Naive thymus-derived CD4-positive, alpha-beta T cell (primary cell): ENCODE measurements around the gene PIM1. TPM values are rescaled to one million over a fixed set of nuclear protein-coding genes. Genes with fewer than 3 reads are reported as not detected.

ENCODE experiments used
- ATAC-seq: fragments of 150-1000 bp; cut with Tn5 transposase; 2 replicates; pipeline ENCODE4 v1.10.0; 2021; ENCODE audit warnings: mild to moderate bottlenecking, moderate library complexity
- CTCF ChIA-PET: fragments of 350-600 bp; sonication (Branson Sonifier 250); formaldehyde crosslinking; loops from one replicate; lab custom pipeline; 2021; ENCODE audit warnings: antibody characterized with exemption; lab: Charles Lee
- POLR2A ChIA-PET: fragments of 350-600 bp; sonication (Branson Sonifier 250); formaldehyde crosslinking; loops from one replicate; lab custom pipeline; 2021; ENCODE audit warnings: antibody characterized with exemption, inconsistent platforms; lab: Charles Lee
- DNase-seq, 9 donors: peaks; one replicate each; pipeline versions ENCODE4 v3.0.0 to v3.0.0-alpha.2; 2020 to 2022; ENCODE audit warnings: mixed read lengths in 1 of 9
- H3K27ac ChIP-seq: one replicate; pipeline ENCODE4 v1.7.0; 2013; ENCODE audit warnings: mild to moderate bottlenecking, low read depth, low read length, moderate library complexity
- H3K27me3 ChIP-seq, 2 donors: one replicate each; pipeline ENCODE4 v1.7.0; 2013; ENCODE audit warnings: low read length in 2 of 2, mild to moderate bottlenecking in 2 of 2, moderate library complexity in 2 of 2; ENCODE audit not compliant: control insufficient read depth in 2 of 2, insufficient read depth in 2 of 2
- H3K36me3 ChIP-seq, 3 experiments: 1 replicate in 2 of 3; 2 replicates in 1 of 3; pipeline ENCODE4 v1.7.0; 2013; ENCODE audit warnings: low read length in 3 of 3, mild to moderate bottlenecking in 3 of 3, moderate library complexity in 1 of 3; ENCODE audit not compliant: insufficient read depth in 3 of 3, control insufficient read depth in 2 of 3
- H3K4me1 ChIP-seq, 2 donors: one replicate each; pipeline ENCODE4 v1.7.0; 2013; ENCODE audit warnings: low read length in 2 of 2, mild to moderate bottlenecking in 2 of 2, moderate library complexity in 1 of 2; ENCODE audit not compliant: control insufficient read depth in 2 of 2, insufficient read depth in 2 of 2
- H3K4me3 ChIP-seq: 2 replicates; pipeline ENCODE4 v1.7.0; 2013; ENCODE audit warnings: mild to moderate bottlenecking, low read length
- H3K9me3 ChIP-seq, 3 experiments: 1 replicate in 2 of 3; 2 replicates in 1 of 3; pipeline ENCODE4 v1.7.0; 2013; ENCODE audit warnings: low read length in 3 of 3; ENCODE audit not compliant: control insufficient read depth in 2 of 3
- H3K27ac Mint-ChIP-seq, 9 donors: one replicate each; pipeline ENCODE4 v1.8.0; 2020 to 2022; ENCODE audit warnings: mixed read lengths in 9 of 9, mild to moderate bottlenecking in 8 of 9, moderate library complexity in 5 of 9, inconsistent platforms in 2 of 9
- H3K27me3 Mint-ChIP-seq, 5 donors: one replicate each; pipeline ENCODE4 v1.8.0; 2021 to 2022; ENCODE audit warnings: mixed read lengths in 5 of 5, mild to moderate bottlenecking in 1 of 5
- H3K36me3 Mint-ChIP-seq, 5 donors: one replicate each; pipeline ENCODE4 v1.8.0; 2020 to 2022; ENCODE audit warnings: mixed read lengths in 5 of 5, mild to moderate bottlenecking in 3 of 5, inconsistent platforms in 1 of 5
- H3K4me1 Mint-ChIP-seq, 7 donors: one replicate each; pipeline ENCODE4 v1.8.0; 2020 to 2022; ENCODE audit warnings: mixed read lengths in 7 of 7, mild to moderate bottlenecking in 3 of 7, inconsistent platforms in 1 of 7
- H3K4me3 Mint-ChIP-seq, 10 donors: one replicate each; pipeline ENCODE4 v1.8.0; 2020 to 2022; ENCODE audit warnings: mild to moderate bottlenecking in 10 of 10, mixed read lengths in 10 of 10, moderate library complexity in 6 of 10, inconsistent platforms in 2 of 10
- H3K9me3 Mint-ChIP-seq, 11 donors: one replicate each; pipeline ENCODE4 v1.8.0; 2020 to 2022; ENCODE audit warnings: mixed read lengths in 11 of 11, mild to moderate bottlenecking in 4 of 11, inconsistent platforms in 1 of 11, moderate library complexity in 1 of 11
- intact Hi-C, 2 donors: fragments of 100-400 bp; cut with micrococcal nuclease; formaldehyde crosslinking; loops; one replicate each; pipeline ENCODE4 v1.15.1; 2023
- polyA plus RNA-seq, 2 donors: library from polyadenylated mRNA; unstranded; fragments of 300-500 nt; fragmentation: Illumina TruSeq; gene quantifications; one replicate each; pipeline ENCODE4 v1.2.3, GENCODE V29; 2021
- total RNA-seq, 6 experiments: library from RNA in 5 of 6; stranded (reverse) in 5 of 6; gene quantifications; 1 replicate in 5 of 6; 2 replicates in 1 of 6; pipeline ENCODE4 v1.2.3 and lab custom pipeline; 2021 to 2026

Gene PIM1
- total and polyA plus RNA-seq, 7 experiments from 2014 or later, result 100 to 550 (median 244) TPM

DNA sequence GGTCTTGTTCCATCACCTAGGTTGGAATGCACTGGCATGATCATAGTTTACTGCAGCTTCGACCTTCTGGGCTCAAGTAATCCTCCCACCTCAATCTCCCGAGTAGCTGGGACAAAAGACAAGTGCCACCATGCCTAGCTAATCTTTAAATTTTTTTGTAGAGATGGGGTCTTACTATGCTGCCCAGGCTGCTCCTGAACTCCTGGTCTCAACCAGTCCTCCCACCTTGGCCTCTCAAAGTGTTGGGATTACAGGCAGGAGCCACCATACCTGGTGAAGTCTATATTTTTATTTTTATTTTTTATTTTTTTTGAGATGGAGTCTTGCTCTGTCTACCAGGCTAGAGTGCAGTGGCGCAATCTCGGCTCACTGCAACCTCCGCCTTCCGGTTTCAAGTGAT is 11.4 kb upstream of the PIM1 start:
- ATAC-seq (no peak), DNase-seq (no peak)
- ChIA-PET POLR2A (interaction anchor here (0.6 kb wide), 1 partner anchor 103 kb away, joined by 3 read pairs; no protein-coding TSS in a partner anchor), CTCF (interaction anchor here (1.3 kb wide), 1 partner anchor 108 kb away, joined by 3 read pairs; no protein-coding TSS in a partner anchor)
- peaks cover 0 to 31% (median 15%) of the 10 kb centered on the region in 7 donors for H3K4me1 Mint-ChIP-seq
- H3K9me3 Mint-ChIP-seq, result peaks cover 0 to 3% (median 0%) of the 10 kb centered on the region in 11 donors
- H3K9me3 ChIP-seq, result no peaks in the 10 kb centered on the region
- peaks cover 10% of the 10 kb centered on the region in 2 donors for H3K4me1 ChIP-seq
- intact Hi-C loops, result no loop called here
- H3K27me3 Mint-ChIP-seq, result no peaks in the 10 kb centered on the region
- peaks cover 0 to 1% (median 0%) of the 10 kb centered on the region in 5 donors for H3K36me3 Mint-ChIP-seq
- no peaks in the 10 kb centered on the region for H3K36me3 ChIP-seq
- H3K27ac Mint-ChIP-seq, result no peak overlapping the region
- H3K4me3 ChIP-seq, result no peak overlapping the region
- H3K27me3 ChIP-seq, result no peaks in the 10 kb centered on the region
- H3K27ac ChIP-seq, result no peak overlapping the region
- no peak overlapping the region for H3K4me3 Mint-ChIP-seq

DNA sequence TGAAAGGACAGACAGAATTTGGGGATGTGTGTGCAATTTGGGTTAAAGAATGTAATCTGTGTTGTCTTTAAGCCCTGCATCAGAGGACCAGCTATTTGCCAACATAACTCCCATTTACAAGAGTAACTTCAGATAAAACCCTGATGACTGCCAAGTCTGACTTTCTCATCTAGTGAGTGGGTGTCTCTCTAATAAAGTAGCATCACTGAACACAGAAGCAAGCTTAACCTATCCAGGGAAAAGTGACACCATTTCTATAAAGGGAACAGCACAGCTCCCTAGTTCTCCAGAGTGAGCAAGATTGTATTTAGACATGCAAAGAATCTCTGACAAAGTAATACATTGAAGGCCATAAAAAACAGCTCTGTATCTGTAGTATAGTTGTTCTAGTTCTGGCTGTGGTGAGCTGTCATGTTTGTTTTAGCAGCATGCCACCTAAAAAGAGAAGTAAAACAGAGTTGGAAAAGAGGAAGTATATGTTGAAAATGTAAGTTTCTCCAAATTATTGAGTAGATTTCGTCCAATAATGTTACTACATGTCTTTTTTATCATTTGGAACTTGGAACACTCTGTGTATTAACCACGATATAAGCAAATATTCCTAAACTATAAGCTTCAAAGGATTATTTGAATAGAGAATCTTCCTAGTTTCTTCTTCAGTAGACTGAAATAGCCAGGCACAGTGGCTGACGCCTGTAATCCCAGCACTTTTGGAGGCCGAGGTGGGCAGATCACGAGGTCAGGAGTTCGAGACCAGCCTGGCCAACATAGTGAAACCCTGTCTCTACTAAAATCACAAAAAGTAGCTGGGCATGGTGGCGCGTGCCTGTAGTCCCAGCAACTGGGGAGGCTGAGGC is 8.8 kb upstream of the PIM1 start:
- no peak overlapping the region for H3K4me3 ChIP-seq
- peak; percentile 47 for ATAC-seq
- H3K4me1 Mint-ChIP-seq, result peaks cover 0 to 19% (median 4%) of the 10 kb centered on the region in 7 donors
- H3K36me3 Mint-ChIP-seq, result peaks cover 0 to 1% (median 0%) of the 10 kb centered on the region in 5 donors
- no peak overlapping the region for H3K4me3 Mint-ChIP-seq
- DNase-seq, result no peak
- intact Hi-C loops, result no loop called here
- H3K4me1 ChIP-seq, result no peaks in the 10 kb centered on the region
- H3K27ac ChIP-seq, result no peak overlapping the region
- H3K9me3 Mint-ChIP-seq, result peaks cover 0 to 3% (median 0%) of the 10 kb centered on the region in 11 donors
- no peaks in the 10 kb centered on the region for H3K9me3 ChIP-seq
- H3K27me3 ChIP-seq, result no peaks in the 10 kb centered on the region
- H3K27me3 Mint-ChIP-seq, result no peaks in the 10 kb centered on the region
- H3K36me3 ChIP-seq, result no peaks in the 10 kb centered on the region
- ChIA-PET POLR2A (interaction anchor here (0.8 to 2.2 kb wide), 3 partner anchors 9 to 19 kb away, joined by 4 to 15 read pairs (median 6); partner anchors contain the start of gene PIM1), CTCF (interaction anchor here (0.8 to 1.4 kb wide), 2 partner anchors 11 to 110 kb away, joined by 5 read pairs; no protein-coding TSS in a partner anchor)
- peak overlapping the region in 2 of 9 donors; percentile 35 to 41 for H3K27ac Mint-ChIP-seq

DNA sequence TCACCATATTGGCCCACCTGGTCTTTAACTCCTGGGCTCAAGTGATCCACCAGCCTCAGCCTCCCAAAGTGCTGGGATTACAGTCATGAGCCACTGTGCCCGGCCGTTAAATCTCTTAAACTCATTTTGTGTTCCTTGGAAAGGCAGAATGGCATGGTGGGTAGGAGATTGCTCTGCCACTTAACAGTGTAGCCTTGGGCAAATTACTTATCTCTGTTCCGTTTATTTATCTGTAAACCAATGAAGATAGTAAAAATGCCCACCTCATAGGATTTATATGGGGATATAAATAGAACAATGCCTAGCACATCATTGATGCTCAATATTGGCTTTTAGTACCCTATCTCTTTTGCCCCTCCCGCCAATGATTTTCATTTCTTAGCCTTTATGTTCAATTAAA is 7.2 kb upstream of the PIM1 start:
- peaks cover 0 to 14% (median 0%) of the 10 kb centered on the region in 7 donors for H3K4me1 Mint-ChIP-seq
- Histone ChIP-seq H3K9me3 (no peaks in the 10 kb centered on the region), H3K27me3 (no peaks in the 10 kb centered on the region), H3K4me1 (no peaks in the 10 kb centered on the region), H3K27ac (no peak overlapping the region), H3K36me3 (no peaks in the 10 kb centered on the region), H3K4me3 (no peak overlapping the region)
- H3K36me3 Mint-ChIP-seq, result peaks cover 0 to 1% (median 0%) of the 10 kb centered on the region in 5 donors
- DNase-seq (no peak), ATAC-seq (no peak)
- peaks cover 0 to 3% (median 0%) of the 10 kb centered on the region in 11 donors for H3K9me3 Mint-ChIP-seq
- POLR2A ChIA-PET, result no interaction called here
- H3K27me3 Mint-ChIP-seq, result no peaks in the 10 kb centered on the region
- peak overlapping the region in 1 of 9 donors; percentile 71 for H3K27ac Mint-ChIP-seq
- CTCF ChIA-PET, result interaction anchor here (0.8 kb wide), 1 partner anchor 45 kb away, joined by 3 read pairs; no protein-coding TSS in a partner anchor
- H3K4me3 Mint-ChIP-seq, result no peak overlapping the region
- intact Hi-C loops, result no loop called here

DNA sequence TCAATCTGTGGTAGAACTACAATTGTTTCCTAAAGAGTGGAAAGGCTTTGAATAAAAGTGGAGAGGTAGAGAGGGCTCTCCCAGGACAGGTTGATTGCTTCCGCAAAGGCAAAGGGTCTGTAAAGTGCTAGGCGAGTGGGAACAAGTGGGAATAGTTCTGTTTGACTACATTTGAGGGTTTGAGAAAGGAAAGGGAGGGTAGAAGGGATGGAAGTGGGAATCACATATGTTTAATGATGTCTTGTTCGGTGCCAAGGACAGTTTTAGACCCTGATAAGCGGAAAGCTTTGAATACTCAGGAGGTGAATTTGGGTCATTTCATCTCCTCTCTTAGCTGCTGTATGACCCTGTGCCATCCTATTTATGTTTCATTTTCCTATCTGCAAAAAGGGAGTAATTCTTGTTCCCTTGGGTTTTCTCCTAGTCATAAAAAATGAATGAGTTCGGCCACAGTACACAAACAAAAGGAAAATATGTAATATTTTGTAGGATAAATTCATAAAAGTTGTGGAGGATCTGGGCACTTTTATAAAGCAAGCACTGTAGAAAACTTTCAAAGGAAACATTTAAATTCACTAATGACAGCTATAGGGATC is 1.7 kb upstream of the PIM1 start:
- CTCF ChIA-PET, result interaction anchor here (1.2 to 15.1 kb wide), 3 partner anchors 41 to 144 kb away, joined by 4 to 443 read pairs (median 112); no protein-coding TSS in a partner anchor

GRCh38 chr6:37168811-37169495 is 999 bp upstream of the PIM1 start:
- DNase-seq, result peak in 6 of 9 donors; percentile 25 to 60 (median 42)
- H3K27me3 ChIP-seq, result no peaks in the 10 kb centered on the region
- Mint-ChIP-seq H3K4me3 (peak overlapping the region; percentile 92 to 100 (median 94)), H3K9me3 (peaks cover 0 to 3% (median 0%) of the 10 kb centered on the region in 11 donors), H3K27me3 (no peaks in the 10 kb centered on the region), H3K4me1 (peaks cover 12 to 33% (median 27%) of the 10 kb centered on the region in 7 donors), H3K27ac (peak overlapping the region; percentile 90 to 97 (median 95)), H3K36me3 (peaks cover 11 to 31% (median 29%) of the 10 kb centered on the region in 5 donors)
- peaks cover 14 to 31% (median 20%) of the 10 kb centered on the region in 3 experiments for H3K36me3 ChIP-seq
- CTCF ChIA-PET, result interaction anchor here (0.9 to 15.1 kb wide), 4 partner anchors 12 to 145 kb away, joined by 3 to 443 read pairs (median 58); no protein-coding TSS in a partner anchor
- peak overlapping the region; percentile 86 for H3K27ac ChIP-seq
- intact Hi-C loops, result loop anchor here (1.0 to 5.0 kb wide), 7 partner anchors 14 to 574 kb away; partner anchors contain the start of genes MTCH1 (in 1 of the 2) and SRSF3 (in 1 of the 2)
- no peak for ATAC-seq
- peak overlapping the region; percentile 71 for H3K4me3 ChIP-seq
- H3K9me3 ChIP-seq, result no peaks in the 10 kb centered on the region
- peaks cover 13 to 18% of the 10 kb centered on the region in 2 donors for H3K4me1 ChIP-seq
- POLR2A ChIA-PET, result interaction anchor here (0.5 to 10.5 kb wide), 8 partner anchors 12 to 1243 kb away, joined by 3 to 276 read pairs (median 19); partner anchors contain the start of gene MTCH1

More for the DNA sequence above, 1.7 kb upstream of the PIM1 start:
- Histone ChIP-seq H3K27me3 (no peaks in the 10 kb centered on the region), H3K36me3 (peaks cover 7 to 25% (median 14%) of the 10 kb centered on the region in 3 experiments), H3K27ac (no peak overlapping the region), H3K4me1 (peaks cover 6 to 11% of the 10 kb centered on the region in 2 donors), H3K4me3 (no peak overlapping the region), H3K9me3 (no peaks in the 10 kb centered on the region)
- peaks cover 0 to 3% (median 0%) of the 10 kb centered on the region in 11 donors for H3K9me3 Mint-ChIP-seq
- peaks cover 4 to 24% (median 22%) of the 10 kb centered on the region in 5 donors for H3K36me3 Mint-ChIP-seq
- ATAC-seq (no peak), DNase-seq (no peak)
- no peaks in the 10 kb centered on the region for H3K27me3 Mint-ChIP-seq
- peak overlapping the region in 8 of 9 donors; percentile 61 to 97 (median 93) for H3K27ac Mint-ChIP-seq
- intact Hi-C loops, result loop anchor here (2.0 to 5.0 kb wide), 4 partner anchors 15 to 573 kb away; partner anchors contain the start of gene SRSF3 (in 1 of the 2)
- peak overlapping the region; percentile 61 to 100 (median 94) for H3K4me3 Mint-ChIP-seq
- peaks cover 5 to 27% (median 20%) of the 10 kb centered on the region in 7 donors for H3K4me1 Mint-ChIP-seq
- POLR2A ChIA-PET, result interaction anchor here (1.4 to 10.5 kb wide), 6 partner anchors 12 to 144 kb away, joined by 3 to 276 read pairs (median 42); no protein-coding TSS in a partner anchor
